Keratinocyte (primary cell): ENCODE measurements around the gene GRIA4. TPM values are rescaled to one million over a fixed set of nuclear protein-coding genes. Genes with fewer than 3 reads are reported as not detected.

Experiments
- DNase-seq: peaks from one replicate; pipeline ENCODE4 v3.0.0-alpha.2; 2011; ENCODE audit warnings: low read depth, missing footprints, low spot score
- FAIRE-seq: peaks from 2 replicates; lab custom pipeline; 2011; peaks lifted over from hg19 to GRCh38; lab: Jason Lieb, UNC
- H2AFZ ChIP-seq: 2 replicates; pipeline ENCODE4 v1.6.0; 2012; ENCODE audit warnings: low read length, control low read depth, inconsistent platforms; ENCODE audit not compliant: control insufficient read depth
- H3K27ac ChIP-seq: 2 replicates; pipeline ENCODE4 v1.5.1; 2011; ENCODE audit warnings: low read length; ENCODE audit not compliant: control insufficient read depth, insufficient read depth
- H3K27me3 ChIP-seq: 3 replicates; pipeline ENCODE4 v1.6.0; 2011; ENCODE audit warnings: low read length; ENCODE audit not compliant: control insufficient read depth, insufficient read depth; ENCODE audit errors: extremely low read depth
- H3K36me3 ChIP-seq, 2 experiments: 2 replicates in 1 of 2; 3 replicates in 1 of 2; pipeline ENCODE4 v1.5.1; 2011; ENCODE audit warnings: low read length in 2 of 2, mild to moderate bottlenecking in 1 of 2; ENCODE audit not compliant: control insufficient read depth in 2 of 2, insufficient read depth in 2 of 2; ENCODE audit errors: extremely low read depth in 1 of 2
- H3K4me1 ChIP-seq: 3 replicates; pipeline ENCODE4 v1.5.1; 2011; ENCODE audit warnings: low read length; ENCODE audit not compliant: control insufficient read depth, insufficient read depth; ENCODE audit errors: extremely low read depth
- H3K4me2 ChIP-seq: 3 replicates; pipeline ENCODE4 v1.6.0; 2011; ENCODE audit warnings: low read depth, low read length; ENCODE audit not compliant: control insufficient read depth, insufficient read depth; ENCODE audit errors: extremely low read depth
- H3K4me3 ChIP-seq, 3 experiments: fragments of 200-600 bp in 1 of 3; sonication (generic) in 1 of 3; 2 replicates in 2 of 3; 3 replicates in 1 of 3; pipeline ENCODE4 v1.5.1; 2011 to 2016; ENCODE audit warnings: low read length in 3 of 3, mild to moderate bottlenecking in 3 of 3, control low read depth in 2 of 3, inconsistent platforms in 1 of 3, low read depth in 1 of 3, mixed read lengths in 1 of 3, mixed run types in 1 of 3, moderate library complexity in 1 of 3; ENCODE audit not compliant: control insufficient read depth in 2 of 3, insufficient read depth in 2 of 3; ENCODE audit errors: extremely low read depth in 1 of 3
- H3K79me2 ChIP-seq: 2 replicates; pipeline ENCODE4 v1.6.0; 2012; ENCODE audit warnings: low read length; ENCODE audit not compliant: control insufficient read depth, insufficient read depth
- H3K9ac ChIP-seq: 3 replicates; pipeline ENCODE4 v1.6.0; 2011; ENCODE audit warnings: low read length; ENCODE audit not compliant: control insufficient read depth, insufficient read depth; ENCODE audit errors: extremely low read depth
- H3K9me1 ChIP-seq: 3 replicates; pipeline ENCODE4 v1.6.0; 2011; ENCODE audit warnings: low read length; ENCODE audit not compliant: control insufficient read depth, insufficient read depth; ENCODE audit errors: extremely low read depth
- H3K9me3 ChIP-seq: 2 replicates; pipeline ENCODE4 v1.5.1; 2012; ENCODE audit warnings: low read depth, low read length; ENCODE audit not compliant: control insufficient read depth
- H4K20me1 ChIP-seq: 3 replicates; pipeline ENCODE4 v1.6.0; 2011; ENCODE audit warnings: low read length; ENCODE audit not compliant: control insufficient read depth, insufficient read depth; ENCODE audit errors: extremely low read depth
- CTCF ChIP-seq, 3 experiments: IDR thresholded peaks in 1 of 3; conservative IDR thresholded peaks in 1 of 3; optimal IDR thresholded peaks in 1 of 3; 2 replicates in 2 of 3; 3 replicates in 1 of 3; pipeline versions ENCODE3 to v1.5.1; 2011; ENCODE audit warnings: low read length in 3 of 3, mild to moderate bottlenecking in 3 of 3, moderate library complexity in 2 of 3, control low read depth in 1 of 3, inconsistent platforms in 1 of 3; ENCODE audit not compliant: insufficient read depth in 2 of 3; ENCODE audit errors: extremely low read depth in 1 of 3
- EZH2 ChIP-seq: IDR thresholded peaks from one replicate; pipeline ENCODE4 v1.6.1; 2012; ENCODE audit warnings: inconsistent platforms, mild to moderate bottlenecking, low read length, moderate library complexity
- dilution Hi-C: fragments of 300-500 bp; cut with MboI; formaldehyde crosslinking; loops from one replicate; pipeline ENCODE4 v1.7.0; 2020; ENCODE audit warnings: low sequenced_read_pairs; ENCODE audit not compliant: extremely low pct_ligation_motif_present
- polyA plus RNA-seq, 5 experiments: library from polyadenylated mRNA; depleted of rRNA in 3 of 5; stranded (reverse) in 3 of 5; stranded (forward) in 1 of 5; unstranded in 1 of 5; fragments of >200 nt; gene quantifications; 1 replicate in 1 of 5; 2 replicates in 3 of 5; 3 replicates in 1 of 5; pipeline versions ENCODE4 v1.2.1 to v1.2.3, GENCODE V29; 2011 to 2012; ENCODE audit warnings: missing spikeins in 2 of 5, low read depth in 1 of 5, low replicate concordance in 1 of 5

GRIA4 gene
- polyA plus RNA-seq, 1 donor (not counting 4 experiments of a cell fraction or from before 2014, with no cell fraction given), result not detected

- Histone ChIP-seq H3K4me3 (no peak overlapping the region), H2AFZ (no peak overlapping the region), H3K27ac (no peak overlapping the region), H3K9me3 (no peaks in the 10 kb centered on the region), H3K4me1 (no peaks in the 10 kb centered on the region), H3K36me3 (no peaks in the 10 kb centered on the region), H3K9ac (no peak overlapping the region), H3K27me3 (no peaks in the 10 kb centered on the region), H4K20me1 (no peaks in the 10 kb centered on the region), H3K79me2 (no peaks in the 10 kb centered on the region), H3K4me2 (no peak overlapping the region), H3K9me1 (no peaks in the 10 kb centered on the region)
- DNase-seq (no peak), FAIRE-seq (no peak)
- no peak for TF ChIP-seq CTCF (optimal IDR thresholded peaks at IDR 0.05 in 1 of 3, IDR thresholded peaks at IDR 0.05 in 1 of 3, conservative IDR thresholded peaks at IDR 0.05 in 1 of 3; ENCODE audit: extremely low read depth in 1 of 3, insufficient read depth in 2 of 3, low read length in 3 of 3)
- no peak for TF ChIP-seq EZH2
- dilution Hi-C loops, result no loop called here
These were observed 79.8 kb downstream of the GRIA4 start for GRCh38 chr11:105689631-105690030.

- TF ChIP-seq CTCF (optimal IDR thresholded peaks at IDR 0.05 in 1 of 3, IDR thresholded peaks at IDR 0.05 in 1 of 3, conservative IDR thresholded peaks at IDR 0.05 in 1 of 3; ENCODE audit: extremely low read depth in 1 of 3, insufficient read depth in 2 of 3, low read length in 3 of 3) (no peak), EZH2 (no peak)
- Histone ChIP-seq H3K27me3 (no peaks in the 10 kb centered on the region), H2AFZ (no peak overlapping the region), H3K27ac (no peak overlapping the region), H4K20me1 (no peaks in the 10 kb centered on the region), H3K9me1 (no peaks in the 10 kb centered on the region), H3K4me3 (no peak overlapping the region), H3K36me3 (no peaks in the 10 kb centered on the region), H3K9me3 (no peaks in the 10 kb centered on the region), H3K4me2 (no peak overlapping the region), H3K4me1 (no peaks in the 10 kb centered on the region), H3K79me2 (no peaks in the 10 kb centered on the region), H3K9ac (no peak overlapping the region)
- dilution Hi-C loops, result no loop called here
- DNase-seq, result no peak
- no peak for FAIRE-seq
These were observed 80.6 kb downstream of the GRIA4 start for GRCh38 chr11:105690467-105690866.
